ENCODE data around the gene PPIL4.

The PPIL4 gene

GRCh38 chr6:149488815-149489214 is 57.0 kb downstream of the PPIL4 start:
- H3K4me3 ChIP-seq (ENCODE audit: low read depth in 1 of 2, low read length in 2 of 2) = no peak overlapping the region
- no peaks in the 10 kb centered on the region for H4K20me1 ChIP-seq (ENCODE audit: insufficient read depth, low read length)
- H3K36me3 ChIP-seq (ENCODE audit: insufficient read depth, low read length) = no peaks in the 10 kb centered on the region
- H3K4me1 ChIP-seq (ENCODE audit: insufficient read depth, low read length) = peaks cover 21% of the 10 kb centered on the region
- DNase-seq (no peak), ATAC-seq (ENCODE audit: insufficient read depth, low read depth) (no peak)
- no peak for TF ChIP-seq EZH2 (IDR thresholded peaks at IDR 0.05; ENCODE audit: borderline replicate concordance, low read depth, low read length, severe bottlenecking)
- TF ChIP-seq, protein P1, sequence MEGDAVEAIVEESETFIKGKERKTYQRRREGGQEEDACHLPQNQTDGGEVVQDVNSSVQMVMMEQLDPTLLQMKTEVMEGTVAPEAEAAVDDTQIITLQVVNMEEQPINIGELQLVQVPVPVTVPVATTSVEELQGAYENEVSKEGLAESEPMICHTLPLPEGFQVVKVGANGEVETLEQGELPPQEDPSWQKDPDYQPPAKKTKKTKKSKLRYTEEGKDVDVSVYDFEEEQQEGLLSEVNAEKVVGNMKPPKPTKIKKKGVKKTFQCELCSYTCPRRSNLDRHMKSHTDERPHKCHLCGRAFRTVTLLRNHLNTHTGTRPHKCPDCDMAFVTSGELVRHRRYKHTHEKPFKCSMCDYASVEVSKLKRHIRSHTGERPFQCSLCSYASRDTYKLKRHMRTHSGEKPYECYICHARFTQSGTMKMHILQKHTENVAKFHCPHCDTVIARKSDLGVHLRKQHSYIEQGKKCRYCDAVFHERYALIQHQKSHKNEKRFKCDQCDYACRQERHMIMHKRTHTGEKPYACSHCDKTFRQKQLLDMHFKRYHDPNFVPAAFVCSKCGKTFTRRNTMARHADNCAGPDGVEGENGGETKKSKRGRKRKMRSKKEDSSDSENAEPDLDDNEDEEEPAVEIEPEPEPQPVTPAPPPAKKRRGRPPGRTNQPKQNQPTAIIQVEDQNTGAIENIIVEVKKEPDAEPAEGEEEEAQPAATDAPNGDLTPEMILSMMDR (IDR thresholded peaks at IDR 0.05; ENCODE audit: borderline replicate concordance, extremely low read depth, low read length, poor library complexity, severe bottlenecking) = no peak
- no peaks in the 10 kb centered on the region for H3K9me3 ChIP-seq (ENCODE audit: insufficient read depth, low read length, severe bottlenecking)
- no peak overlapping the region for H3K4me2 ChIP-seq (ENCODE audit: insufficient read depth, low read length)
- H3K27ac ChIP-seq (ENCODE audit: low read length) = no peak overlapping the region
- H3K9ac ChIP-seq (ENCODE audit: low read depth, low read length) = no peak overlapping the region
- no peak overlapping the region for H2AFZ ChIP-seq (ENCODE audit: low read depth, low read length)
- no peaks in the 10 kb centered on the region for H3K27me3 ChIP-seq (ENCODE audit: insufficient read depth, low read length, poor library complexity)
- no peaks in the 10 kb centered on the region for H3K79me2 ChIP-seq (ENCODE audit: insufficient read depth, low read length)

DNA sequence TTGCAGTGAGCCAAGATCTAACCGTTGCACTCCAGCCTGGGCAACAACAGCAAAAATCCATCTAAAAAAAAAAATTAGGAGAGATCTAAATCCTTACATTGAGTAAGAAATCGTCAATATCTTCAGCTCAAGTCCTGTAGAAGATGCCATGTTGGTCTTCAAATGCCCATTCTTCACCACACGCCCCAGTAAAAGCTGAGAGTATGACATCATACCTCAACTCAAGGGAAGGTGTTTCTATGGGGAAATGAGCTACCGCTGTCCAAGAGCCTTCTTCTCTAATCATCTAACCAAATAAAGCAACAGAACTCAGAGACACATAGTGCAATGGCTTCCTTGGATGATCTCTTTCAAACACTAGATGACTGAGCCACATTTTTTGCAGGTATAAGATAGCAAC is 58.5 kb downstream of the PPIL4 start:
- Histone ChIP-seq H3K27me3 (ENCODE audit: insufficient read depth, low read length, poor library complexity) (no peaks in the 10 kb centered on the region), H3K4me1 (ENCODE audit: insufficient read depth, low read length) (peaks cover 21% of the 10 kb centered on the region), H3K9me3 (ENCODE audit: insufficient read depth, low read length, severe bottlenecking) (no peaks in the 10 kb centered on the region), H3K36me3 (ENCODE audit: insufficient read depth, low read length) (no peaks in the 10 kb centered on the region), H3K27ac (ENCODE audit: low read length) (no peak overlapping the region), H3K4me2 (ENCODE audit: insufficient read depth, low read length) (no peak overlapping the region), H3K79me2 (ENCODE audit: insufficient read depth, low read length) (no peaks in the 10 kb centered on the region), H4K20me1 (ENCODE audit: insufficient read depth, low read length) (no peaks in the 10 kb centered on the region), H2AFZ (ENCODE audit: low read depth, low read length) (no peak overlapping the region), H3K9ac (ENCODE audit: low read depth, low read length) (no peak overlapping the region), H3K4me3 (ENCODE audit: low read depth in 1 of 2, low read length in 2 of 2) (no peak overlapping the region)
- ATAC-seq (ENCODE audit: insufficient read depth, low read depth) = no peak
- TF ChIP-seq, protein P1 (IDR thresholded peaks at IDR 0.05; ENCODE audit: borderline replicate concordance, extremely low read depth, low read length, poor library complexity, severe bottlenecking) = no peak
- TF ChIP-seq EZH2 (IDR thresholded peaks at IDR 0.05; ENCODE audit: borderline replicate concordance, low read depth, low read length, severe bottlenecking) = no peak
- no peak for DNase-seq

GRCh38 chr6:149484733-149485700 is 60.8 kb downstream of the PPIL4 start, which contains the start of gene ZC3H12D:
TSS of gene ZC3H12D (minus strand) at chr6:149485014. CDS start at chr6:149474543, 10,471 bp downstream.
- TF ChIP-seq, protein P1 (IDR thresholded peaks at IDR 0.05; ENCODE audit: borderline replicate concordance, extremely low read depth, low read length, poor library complexity, severe bottlenecking) = peak; percentile 83
- TF ChIP-seq EZH2 (IDR thresholded peaks at IDR 0.05; ENCODE audit: borderline replicate concordance, low read depth, low read length, severe bottlenecking) = no peak
- Histone ChIP-seq H3K4me2 (ENCODE audit: insufficient read depth, low read length) (peak within 1 kb of the TSS; percentile 66), H3K27ac (ENCODE audit: low read length) (peak within 1 kb of the TSS; percentile 45), H3K79me2 (ENCODE audit: insufficient read depth, low read length) (no peaks in the 10 kb centered on the region), H3K9ac (ENCODE audit: low read depth, low read length) (peak within 1 kb of the TSS; percentile 13; the same call in 1 of the 2 replicates), H4K20me1 (ENCODE audit: insufficient read depth, low read length) (no peaks in the 10 kb centered on the region), H3K4me1 (ENCODE audit: insufficient read depth, low read length) (peaks cover 21% of the 10 kb centered on the region), H3K4me3 (ENCODE audit: low read depth in 1 of 2, low read length in 2 of 2) (peak within 1 kb of the TSS in 1 of 2 experiments; percentile 48; a peak in 2 of 4 replicates), H3K27me3 (ENCODE audit: insufficient read depth, low read length, poor library complexity) (no peaks in the 10 kb centered on the region), H3K9me3 (ENCODE audit: insufficient read depth, low read length, severe bottlenecking) (no peaks in the 10 kb centered on the region), H2AFZ (ENCODE audit: low read depth, low read length) (peak within 1 kb of the TSS; percentile 62), H3K36me3 (ENCODE audit: insufficient read depth, low read length) (no peaks in the 10 kb centered on the region)
- DNase-seq (peak; percentile 85), ATAC-seq (ENCODE audit: insufficient read depth, low read depth) (peak; percentile 99)

All from DND-41 (cell line).